HG02938 (cell line): ENCODE results near the gene PCDHB2.
"Not testable (repeated sequence)": the region's sequence is repeated elsewhere in the genome, so short reads cannot be mapped to it uniquely, and the experiment has no call there.

ENCODE experiments used
- ATAC-seq: cut with Tn5 transposase; IDR thresholded peaks from one replicate; pipeline ENCODE4 v1.9.1; 2021; ENCODE audit warnings: mild to moderate bottlenecking, moderate library complexity; ENCODE audit not compliant: unreplicated experiment

The PCDHB2 gene

GRCh38 chr5:141135718-141136266 lies 41.4 kb downstream of the PCDHB2 start:
- ATAC-seq, result no peak

GRCh38 chr5:141137346-141137745 lies 42.9 kb downstream of the PCDHB2 start:
- not testable (repeated sequence) for ATAC-seq
